Measurements from ENCODE around the gene TMEM82.

TMEM82 gene

DNA sequence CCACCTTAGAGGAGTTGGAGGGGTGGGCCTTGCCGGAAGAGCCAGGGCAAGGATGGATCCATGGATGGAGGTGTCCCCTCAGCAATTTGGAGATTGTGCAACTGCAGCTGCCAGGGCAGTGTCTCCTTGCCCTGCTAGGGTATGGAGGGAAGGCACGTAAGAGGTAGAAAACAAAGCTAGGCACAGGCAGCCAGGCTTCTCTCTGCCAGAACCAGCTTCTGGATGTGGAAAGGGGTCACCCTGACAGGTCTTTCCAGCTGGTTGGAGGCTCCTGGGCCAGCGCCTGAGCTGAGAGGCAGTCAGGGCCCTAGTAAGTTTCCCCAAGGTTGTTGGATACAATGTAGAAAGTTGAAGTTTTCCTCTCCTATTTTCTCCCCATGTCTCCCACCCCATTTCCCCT, 21.4 kb upstream of the TMEM82 start:
- no peak for DNase-seq (ENCODE audit: low read depth in 2 of 2)

DNA sequence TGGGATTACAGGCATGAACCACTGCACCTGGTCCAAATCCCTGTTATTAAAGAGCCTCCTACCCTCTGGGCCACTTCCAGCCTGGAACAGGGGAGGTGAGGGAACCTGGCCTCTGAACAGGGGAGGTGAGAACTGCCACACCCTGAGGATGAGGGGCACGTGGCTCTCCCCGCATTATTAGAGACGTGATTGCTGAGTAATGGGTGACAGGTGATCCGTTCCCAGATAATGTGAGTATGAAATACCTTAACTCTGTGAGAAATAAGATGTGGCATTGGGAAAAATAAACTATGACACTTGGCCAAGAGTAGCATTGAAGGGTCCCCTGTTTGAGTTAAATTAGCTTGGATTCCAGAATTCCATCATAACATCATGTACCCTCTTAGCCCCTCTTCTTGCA, 19.9 kb upstream of the TMEM82 start:
- DNase-seq (ENCODE audit: low read depth in 2 of 2) = no peak

DNA sequence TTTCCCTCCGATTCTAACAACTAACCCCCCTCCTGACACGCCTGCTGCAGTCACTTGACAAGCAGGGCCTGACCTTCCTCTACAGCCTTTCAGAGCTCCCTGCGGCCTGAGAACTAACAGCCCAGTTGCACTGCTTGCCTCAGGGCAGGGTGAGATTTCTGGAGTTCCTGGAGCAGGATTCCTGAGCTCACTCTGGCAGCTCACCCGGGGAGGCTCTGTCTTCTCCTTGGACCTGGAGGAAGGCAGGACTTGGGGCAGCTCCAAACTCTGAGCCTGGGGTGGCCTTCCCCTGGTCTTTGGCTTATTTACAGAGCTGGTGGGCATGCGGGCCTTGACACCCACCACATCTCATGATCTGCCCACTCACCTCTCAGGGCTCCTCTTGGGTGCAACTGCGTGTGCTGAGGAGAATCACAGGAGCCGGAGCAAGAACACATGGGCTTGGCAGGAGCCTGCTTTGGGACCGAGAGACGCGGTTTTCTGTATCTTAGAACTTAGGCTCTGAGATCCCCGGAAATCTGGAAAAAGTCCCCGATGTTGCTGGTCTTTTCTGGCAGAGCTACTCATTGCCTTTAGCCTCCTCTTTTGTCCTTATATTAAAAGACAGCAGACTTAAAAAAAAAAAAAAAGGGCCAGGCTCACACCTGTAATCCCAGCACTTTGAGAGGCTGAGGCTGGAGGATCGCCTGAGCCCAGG, 19.3 kb upstream of the TMEM82 start:
- no peak for DNase-seq (ENCODE audit: low read depth in 2 of 2)

DNA sequence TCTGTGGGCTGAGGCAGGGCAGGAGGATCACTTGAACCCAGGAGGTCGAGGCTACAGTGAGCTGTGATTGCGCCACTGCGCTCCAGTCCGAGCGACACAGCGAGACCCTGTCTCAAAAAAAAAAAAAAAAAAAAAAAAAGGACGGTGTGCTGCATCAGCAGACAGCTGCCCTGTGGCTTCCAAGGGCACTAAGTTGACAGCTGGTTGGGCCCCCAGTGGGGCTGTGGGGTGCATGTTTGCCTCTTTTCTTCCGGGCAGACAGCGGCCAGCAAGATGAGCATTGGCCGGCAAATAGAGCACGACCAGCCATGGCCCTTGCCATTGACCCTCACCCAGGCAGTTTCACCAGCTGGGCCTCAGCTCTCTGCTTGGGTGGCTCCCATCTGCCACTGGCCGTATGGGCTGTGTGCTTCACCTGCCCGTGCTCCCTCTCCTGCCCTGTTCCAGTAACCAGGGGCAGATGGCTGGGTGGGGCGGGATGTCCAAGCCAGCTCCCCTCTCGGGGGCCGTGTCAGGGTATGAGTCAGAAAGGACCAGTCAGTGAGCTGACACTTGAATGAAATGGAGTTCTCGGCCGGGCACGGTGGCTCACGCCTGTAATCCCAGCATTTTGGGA, 18.6 kb upstream of the TMEM82 start:
- DNase-seq (ENCODE audit: low read depth in 2 of 2) = no peak

DNA sequence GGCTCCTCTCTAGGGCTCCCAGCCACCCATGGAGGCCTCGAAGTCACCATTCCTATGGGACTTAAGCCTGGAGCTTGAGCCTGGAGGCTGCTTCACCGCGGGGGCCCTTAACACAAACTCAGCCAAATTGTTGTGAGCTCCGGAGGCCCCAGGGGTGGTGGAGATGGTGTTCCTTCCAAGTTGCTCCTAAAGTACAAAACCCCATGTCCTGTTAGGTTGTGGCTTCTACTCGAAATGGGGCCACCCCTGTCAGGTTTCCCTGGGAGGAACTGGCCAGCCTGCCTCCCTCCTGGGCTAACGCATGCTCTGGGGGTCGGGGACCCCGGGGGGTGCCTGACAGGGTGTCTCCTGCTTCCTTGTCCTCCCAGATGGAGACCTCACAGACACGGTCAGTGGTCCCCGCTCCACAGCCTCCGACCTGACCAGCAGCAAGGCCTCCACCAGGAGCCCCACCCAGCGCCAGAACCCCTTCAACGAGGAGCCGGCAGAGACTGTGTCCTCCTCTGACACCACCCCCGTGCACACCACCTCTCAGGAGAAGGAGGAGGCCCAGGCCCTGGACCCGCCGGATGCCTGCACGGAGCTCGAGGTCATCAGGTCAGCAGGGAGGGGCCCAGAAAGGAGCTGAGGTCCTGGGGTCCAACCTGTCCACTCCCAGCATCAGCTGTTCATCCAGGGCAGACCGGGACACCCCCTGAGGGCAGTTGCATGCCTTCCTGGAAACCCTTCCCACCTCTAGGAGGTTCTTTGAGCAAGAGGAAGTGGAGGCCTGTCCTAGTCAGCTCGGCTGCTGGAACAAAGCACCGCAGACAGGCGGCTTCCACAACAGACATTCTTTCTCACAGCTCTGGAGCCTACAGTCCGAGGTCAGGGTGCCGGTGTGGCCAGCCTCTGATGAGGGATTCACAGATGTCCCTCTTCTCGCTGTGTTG, 17.1 kb upstream of the TMEM82 start:
- no peak for DNase-seq (ENCODE audit: low read depth in 2 of 2)

DNA sequence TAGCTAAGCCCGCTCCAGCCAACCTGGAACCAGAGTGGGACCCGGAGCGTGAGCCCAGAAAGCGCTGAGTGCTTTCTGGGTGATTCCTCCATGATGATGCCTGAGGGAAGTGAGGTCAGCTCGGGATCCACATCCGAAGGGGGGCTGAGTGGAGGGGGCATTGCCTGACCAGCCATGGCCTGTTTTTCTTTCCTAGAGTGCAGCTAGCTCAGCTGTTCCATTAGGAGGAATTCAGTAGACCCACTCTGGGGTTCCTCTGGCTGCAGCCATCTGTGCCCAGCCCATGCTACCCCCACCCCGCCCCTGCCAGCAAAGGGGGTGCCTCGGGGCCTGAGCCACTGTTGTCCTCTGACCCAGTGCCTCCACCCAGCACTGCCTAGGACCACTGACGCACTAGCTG, 15.8 kb upstream of the TMEM82 start:
- DNase-seq (ENCODE audit: low read depth in 2 of 2) = no peak

DNA sequence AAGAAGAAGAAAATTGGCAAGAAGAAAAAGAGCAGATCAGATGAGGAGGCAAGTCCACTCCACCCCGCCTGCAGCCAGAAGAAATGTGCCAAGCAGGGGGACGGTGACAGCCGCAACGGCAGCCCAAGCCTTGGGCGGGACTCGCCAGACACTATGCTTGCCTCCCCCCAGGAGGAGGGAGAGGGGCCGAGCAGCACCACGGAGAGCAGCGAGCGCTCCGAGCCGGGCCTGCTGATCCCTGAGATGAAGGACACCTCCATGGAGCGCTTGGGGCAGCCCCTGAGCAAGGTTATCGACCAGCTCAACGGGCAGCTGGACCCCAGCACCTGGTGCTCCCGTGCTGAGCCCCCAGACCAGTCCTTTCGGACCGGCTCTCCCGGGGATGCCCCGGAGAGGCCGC, 15.3 kb upstream of the TMEM82 start:
- DNase-seq (ENCODE audit: low read depth in 2 of 2) = no peak

DNA sequence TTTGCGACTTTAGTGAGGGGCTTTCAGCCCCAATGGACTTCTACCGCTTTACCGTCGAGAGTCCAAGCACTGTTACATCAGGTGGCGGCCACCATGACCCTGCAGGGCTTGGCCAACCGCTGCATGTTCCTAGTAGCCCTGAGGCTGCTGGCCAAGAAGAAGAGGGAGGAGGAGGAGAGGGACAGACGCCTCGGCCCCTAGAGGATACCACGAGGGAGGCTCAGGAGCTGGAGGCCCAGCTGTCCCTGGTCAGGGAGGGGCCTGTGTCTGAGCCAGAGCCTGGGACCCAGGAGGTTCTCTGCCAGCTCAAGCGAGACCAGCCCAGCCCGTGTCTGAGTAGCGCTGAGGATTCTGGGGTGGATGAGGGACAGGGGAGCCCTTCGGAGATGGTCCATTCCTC, 14.9 kb upstream of the TMEM82 start:
- DNase-seq (ENCODE audit: low read depth in 2 of 2) = no peak

DNA sequence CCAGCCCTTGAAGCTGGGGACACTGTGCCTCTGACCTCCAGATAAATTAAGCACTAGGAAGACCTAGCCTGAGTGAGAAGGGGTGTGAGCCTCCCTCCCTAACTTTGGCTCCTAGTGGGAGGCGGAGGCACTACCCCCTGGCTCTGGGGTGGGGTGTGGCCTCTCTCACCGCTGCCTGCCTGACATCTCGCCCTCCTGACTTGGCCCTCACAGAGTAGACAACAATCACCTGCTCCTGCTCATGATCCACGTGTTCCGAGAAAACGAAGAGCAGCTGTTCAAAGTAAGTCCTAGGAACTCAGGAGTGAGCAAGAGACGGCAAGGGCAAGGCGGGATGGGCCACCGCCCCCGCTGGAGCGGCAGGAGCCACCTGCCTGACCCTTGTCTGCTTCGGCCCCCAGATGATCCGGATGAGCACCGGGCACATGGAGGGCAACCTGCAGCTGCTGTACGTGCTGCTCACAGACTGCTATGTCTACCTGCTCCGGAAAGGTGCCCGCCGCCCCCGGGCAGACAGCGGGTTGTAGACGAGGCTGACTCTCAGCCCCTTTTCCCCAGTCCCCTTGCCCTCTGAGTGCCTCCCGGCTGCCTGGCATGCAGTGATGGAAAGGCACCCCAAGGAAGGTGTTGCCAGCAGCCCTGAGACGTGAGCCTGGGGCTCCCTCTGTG, 14.3 kb upstream of the TMEM82 start:
- no peak for DNase-seq (ENCODE audit: low read depth in 2 of 2)

DNA sequence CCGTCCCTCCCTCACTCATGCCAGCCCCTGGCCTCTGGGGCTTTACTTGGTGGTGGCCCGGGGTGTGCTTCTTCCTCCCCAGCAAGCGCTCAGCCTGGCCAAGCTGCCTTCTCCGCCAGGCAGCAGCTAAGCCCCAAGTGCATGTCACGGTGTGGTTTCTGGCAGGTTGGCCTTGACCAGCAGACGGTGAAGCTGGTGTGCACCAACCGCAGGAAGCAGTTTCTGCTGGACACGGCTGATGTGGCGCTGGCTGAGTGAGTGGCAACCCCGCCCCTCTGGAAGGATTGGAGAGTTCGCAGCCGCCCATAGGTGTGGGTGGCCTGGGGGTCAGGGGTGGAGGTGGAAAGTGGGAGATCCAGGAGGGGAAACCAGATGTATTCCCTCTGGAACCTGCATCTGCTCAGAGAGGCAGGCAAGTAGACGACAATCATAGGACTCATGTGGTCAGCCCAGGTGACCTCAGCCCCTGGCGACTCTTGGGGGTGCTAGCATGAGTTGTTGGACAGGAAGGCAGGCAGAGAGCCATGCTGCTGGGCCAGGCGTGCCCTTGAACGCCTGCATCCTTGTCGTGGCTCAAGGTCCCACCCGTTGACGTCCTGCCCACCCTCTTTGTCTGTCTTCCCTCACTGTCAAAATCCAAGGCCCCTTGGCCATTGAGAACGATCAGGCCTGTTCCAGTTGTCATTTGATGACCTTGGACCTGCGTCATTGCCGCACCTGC, 13.2 kb upstream of the TMEM82 start:
- DNase-seq (ENCODE audit: low read depth in 2 of 2) = no peak

DNA sequence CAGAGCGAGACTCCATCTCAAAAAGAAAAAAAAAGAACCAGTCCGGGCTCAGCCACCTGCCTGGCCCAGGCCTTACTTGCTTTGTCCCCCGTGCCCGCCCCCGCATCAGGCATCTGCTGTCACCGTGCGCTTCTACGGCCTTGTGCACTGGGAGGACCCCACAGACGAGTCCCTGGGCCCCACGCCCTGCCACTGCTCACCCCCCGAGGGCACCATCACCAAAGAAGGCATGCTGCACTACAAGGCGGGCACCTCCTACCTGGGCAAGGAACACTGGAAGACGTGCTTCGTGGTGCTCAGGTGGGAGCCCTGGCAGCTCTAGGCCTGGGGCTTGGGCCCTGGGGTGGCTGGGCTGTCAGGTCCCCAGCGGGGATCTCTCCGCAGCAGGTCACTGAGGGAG, 11.9 kb upstream of the TMEM82 start:
- DNase-seq (ENCODE audit: low read depth in 2 of 2) = no peak

DNA sequence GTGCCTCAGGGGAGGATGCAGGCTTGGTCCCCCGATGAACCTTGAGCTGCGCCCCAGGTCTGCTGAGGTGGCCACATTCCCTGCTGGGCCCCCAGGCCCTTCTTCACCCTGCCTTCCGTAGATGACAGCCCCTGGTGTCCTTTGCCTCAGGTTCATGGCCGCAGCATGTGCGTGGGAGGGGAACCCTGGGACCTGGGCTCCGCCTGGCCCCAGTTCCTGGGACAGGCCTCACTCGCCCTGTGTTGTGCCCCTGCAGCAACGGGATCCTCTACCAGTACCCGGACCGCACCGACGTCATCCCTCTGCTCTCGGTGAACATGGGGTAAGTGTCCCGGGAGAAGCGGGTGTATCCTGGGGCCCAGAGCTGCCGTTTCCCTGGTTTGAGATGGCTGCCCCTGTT, 11.4 kb upstream of the TMEM82 start:
- no peak for DNase-seq (ENCODE audit: low read depth in 2 of 2)

DNA sequence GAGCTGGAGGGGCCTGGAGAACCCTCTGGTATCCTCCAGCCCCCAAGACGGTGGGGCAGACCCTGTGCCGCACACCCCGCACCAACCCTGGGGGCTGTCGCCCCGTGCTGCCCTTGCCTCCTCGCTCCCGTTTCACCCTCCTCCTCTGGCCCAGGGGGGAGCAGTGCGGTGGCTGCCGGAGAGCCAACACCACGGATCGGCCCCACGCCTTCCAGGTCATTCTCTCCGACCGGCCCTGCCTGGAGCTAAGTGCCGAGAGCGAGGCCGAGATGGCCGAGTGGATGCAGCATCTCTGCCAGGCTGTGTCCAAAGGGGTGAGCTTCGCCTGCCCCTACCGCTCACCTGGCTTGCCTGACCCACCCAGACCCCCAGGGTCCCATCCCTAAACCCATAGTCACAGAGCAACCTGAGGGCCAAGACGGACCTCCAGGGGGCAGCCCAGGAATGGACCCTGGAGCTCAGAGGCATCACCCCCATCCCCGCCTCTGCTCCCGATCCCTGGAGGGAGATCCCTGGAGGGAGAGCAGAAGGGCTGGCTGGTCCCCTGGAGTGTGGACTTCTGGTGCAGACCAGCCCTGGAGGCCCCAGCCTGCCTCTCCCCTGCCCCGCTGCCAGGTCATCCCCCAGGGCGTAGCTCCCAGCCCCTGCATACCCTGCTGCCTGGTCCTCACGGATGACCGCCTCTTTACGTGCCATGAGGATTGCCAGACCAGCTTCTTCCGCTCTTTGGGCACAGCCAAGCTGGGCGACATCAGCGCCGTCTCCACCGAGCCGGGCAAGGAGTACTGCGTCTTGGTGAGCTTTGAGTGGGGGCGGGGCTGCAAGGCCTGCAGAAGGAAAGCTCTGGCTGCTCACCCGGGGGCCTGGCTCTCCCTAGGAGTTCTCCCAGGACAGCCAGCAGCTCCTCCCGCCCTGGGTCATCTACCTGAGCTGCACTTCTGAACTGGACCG, 10.3 kb upstream of the TMEM82 start:
- DNase-seq (ENCODE audit: low read depth in 2 of 2) = no peak

DNA sequence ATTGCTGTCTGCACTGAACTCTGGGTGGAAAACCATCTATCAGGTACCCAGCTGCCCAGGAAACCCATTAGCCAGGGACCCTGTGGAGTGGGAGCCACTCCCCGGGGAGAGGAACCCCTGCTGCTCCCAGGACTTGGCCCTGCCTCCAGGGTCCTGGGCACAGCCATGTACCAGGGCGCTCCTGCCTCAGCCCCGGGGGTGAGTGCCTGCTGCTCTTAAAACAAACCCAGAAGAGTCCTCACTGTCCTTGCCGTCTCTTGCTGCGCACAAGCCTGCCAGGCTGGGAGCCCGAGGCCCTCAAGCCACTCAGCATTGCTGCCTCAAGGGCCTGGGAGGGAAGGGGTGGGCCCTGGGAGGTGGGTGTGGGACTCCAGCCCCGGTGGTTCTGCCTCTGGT, 9.6 kb upstream of the TMEM82 start:
- no peak for DNase-seq (ENCODE audit: low read depth in 2 of 2)

DNA sequence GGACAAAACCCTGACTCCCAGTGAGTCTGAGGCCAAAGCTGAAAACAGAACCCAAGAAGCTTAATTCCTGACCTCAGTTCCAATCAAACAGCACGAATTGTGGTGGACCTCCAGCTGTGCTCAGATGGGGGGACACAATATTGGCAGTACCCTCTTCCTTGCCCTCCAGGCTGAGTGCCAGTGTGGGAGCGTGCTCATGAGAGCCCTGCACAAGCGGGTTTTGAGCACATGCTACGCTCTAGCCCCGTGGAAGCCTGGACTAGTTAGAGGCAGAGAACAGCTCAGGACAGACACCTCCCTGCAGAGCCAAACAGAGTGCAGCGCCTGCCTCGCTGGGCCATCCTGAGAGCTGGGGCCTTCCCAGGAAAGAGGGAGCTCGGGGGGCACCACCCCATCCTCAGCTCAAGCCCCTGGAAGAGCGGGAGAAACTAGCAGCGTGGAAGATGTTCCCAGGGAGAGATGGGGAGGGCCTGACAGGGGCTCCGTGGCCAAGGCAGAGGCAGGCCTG, 9.0 kb upstream of the TMEM82 start:
- no peak for DNase-seq (ENCODE audit: low read depth in 2 of 2)

DNA sequence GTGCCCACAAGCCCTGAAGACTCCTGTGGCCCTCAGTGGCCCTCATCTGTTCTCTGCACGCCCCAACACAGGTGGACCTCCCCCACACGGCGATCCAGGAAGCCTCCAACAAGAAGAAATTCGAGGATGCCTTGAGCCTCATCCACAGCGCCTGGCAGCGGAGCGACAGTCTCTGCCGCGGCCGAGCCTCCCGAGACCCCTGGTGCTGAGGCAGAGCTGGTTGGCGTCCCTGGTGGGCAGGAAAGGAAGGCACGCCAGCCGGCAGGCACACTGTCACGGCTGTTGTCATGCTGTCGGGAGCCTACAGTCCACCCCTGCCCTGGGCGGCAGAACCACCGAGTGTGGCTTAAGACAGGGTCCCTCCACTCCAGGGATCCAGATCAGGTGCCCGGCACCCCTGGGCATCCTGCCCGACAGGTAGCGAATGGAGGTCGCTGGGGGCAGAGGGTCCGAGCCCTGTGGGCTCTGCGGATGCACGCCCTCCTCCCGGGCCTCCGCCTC, 8.5 kb upstream of the TMEM82 start:
- DNase-seq (ENCODE audit: low read depth in 2 of 2) = no peak

DNA sequence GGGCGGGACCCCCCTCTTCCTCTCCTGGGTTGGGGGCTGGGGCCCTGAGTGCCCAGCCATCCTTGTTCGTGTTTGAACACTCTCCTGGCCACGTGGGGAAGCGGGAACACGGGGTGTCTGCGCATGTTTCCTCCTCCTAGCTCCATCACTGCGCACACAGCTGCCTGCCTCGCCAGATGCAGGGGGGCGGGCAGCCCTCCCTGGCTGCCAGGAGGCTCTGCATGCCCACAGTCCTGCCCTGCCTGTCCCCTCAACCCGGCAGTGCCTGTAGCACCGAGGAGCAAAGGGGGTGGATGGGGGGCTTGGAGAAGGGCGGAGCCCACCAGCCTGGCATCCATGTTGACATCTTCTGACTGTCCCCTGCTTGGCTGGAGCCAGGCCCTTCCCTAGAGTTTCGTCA, 8.0 kb upstream of the TMEM82 start:
- DNase-seq (ENCODE audit: low read depth in 2 of 2) = no peak

DNA sequence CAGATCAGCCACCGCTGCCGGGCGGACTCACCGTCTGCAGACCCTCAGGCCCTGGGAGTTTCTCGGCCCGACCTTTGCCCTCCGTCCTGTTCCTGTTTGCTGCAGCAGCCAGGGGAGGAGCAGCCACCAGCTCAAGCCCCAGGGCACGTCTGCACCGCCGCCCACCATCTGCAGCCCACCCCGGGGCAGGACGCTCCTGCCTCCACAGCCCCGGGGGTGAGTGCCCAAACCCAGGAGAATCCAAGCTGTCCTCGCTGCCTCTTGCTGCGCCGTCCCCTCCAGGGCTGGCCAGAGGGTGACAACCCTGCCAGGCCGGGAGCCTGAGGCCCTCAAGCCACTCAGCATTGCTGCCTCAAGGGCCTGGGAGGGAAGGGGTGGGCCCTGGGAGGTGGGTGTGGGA, 7.4 kb upstream of the TMEM82 start:
- no peak for DNase-seq (ENCODE audit: low read depth in 2 of 2)

DNA sequence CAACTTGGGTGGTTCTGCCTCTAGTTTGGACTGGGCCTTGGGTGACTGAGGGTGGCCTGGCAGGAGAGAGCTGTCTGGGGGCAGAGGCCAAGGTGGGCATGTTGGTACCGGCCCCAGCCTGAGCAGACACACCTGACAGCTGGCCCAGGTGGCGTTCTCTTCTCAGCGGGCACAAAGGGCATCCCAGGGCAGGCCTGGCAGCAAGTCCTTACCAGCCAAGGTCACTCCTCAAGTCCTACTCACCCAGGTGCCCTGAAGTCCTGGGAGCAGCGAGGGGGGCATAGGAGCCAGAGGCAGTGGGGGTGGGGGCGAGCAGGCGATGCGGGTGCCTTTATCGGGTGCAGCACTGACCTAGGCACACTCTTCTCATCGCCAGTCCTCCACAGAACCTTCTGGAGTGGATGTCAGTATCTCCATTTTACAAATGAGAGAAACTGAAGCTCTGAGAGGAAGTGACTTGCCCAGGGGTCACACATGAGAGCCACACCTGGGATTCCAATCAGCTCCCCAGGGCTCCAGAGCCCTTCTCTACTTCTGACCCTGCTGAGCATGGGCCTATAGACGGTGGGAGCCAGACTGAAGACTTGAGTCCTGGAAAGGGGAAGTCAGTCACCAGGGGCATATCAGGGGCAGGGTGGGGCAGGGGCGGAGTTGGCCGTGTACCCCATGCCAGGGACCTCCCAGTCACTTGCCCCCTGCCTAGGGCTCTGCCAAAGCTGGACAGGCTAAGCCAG, 6.8 kb upstream of the TMEM82 start:
- no peak for DNase-seq (ENCODE audit: low read depth in 2 of 2)
